Left ventricle myocardium superior (tissue), 1 donor: ENCODE data around the gene BOC. TPM values are rescaled to one million over a fixed set of nuclear protein-coding genes. Genes with fewer than 3 reads are reported as not detected.

Source experiments
- ATAC-seq: fragments of 200-7000 bp; cut with Tn5 transposase; one replicate; pipeline ENCODE4 v1.9.1; 2020; ENCODE audit warnings: mild to moderate bottlenecking, moderate library complexity
- DNase-seq: peaks from one replicate; pipeline ENCODE4 v3.0.0-alpha.2; 2020
- intact Hi-C: fragments of 100-400 bp; cut with micrococcal nuclease; formaldehyde crosslinking; loops from one replicate; pipeline ENCODE4 v1.11.0; 2022
- total RNA-seq: library from RNA; stranded (reverse); fragmentation: NEBNext Ultra II Directional; extraction: Animal tissue kit (Norgen Biotek cat#: 25700); gene quantifications from one replicate; pipeline ENCODE4 v1.2.1, GENCODE V29; 2021
- donor health status: DM: no; HTN: yes; CAD: no; lungs with severe emphysema.

The BOC gene
- total RNA-seq, 1 donor from 2014 or later: 5.5 TPM

DNA sequence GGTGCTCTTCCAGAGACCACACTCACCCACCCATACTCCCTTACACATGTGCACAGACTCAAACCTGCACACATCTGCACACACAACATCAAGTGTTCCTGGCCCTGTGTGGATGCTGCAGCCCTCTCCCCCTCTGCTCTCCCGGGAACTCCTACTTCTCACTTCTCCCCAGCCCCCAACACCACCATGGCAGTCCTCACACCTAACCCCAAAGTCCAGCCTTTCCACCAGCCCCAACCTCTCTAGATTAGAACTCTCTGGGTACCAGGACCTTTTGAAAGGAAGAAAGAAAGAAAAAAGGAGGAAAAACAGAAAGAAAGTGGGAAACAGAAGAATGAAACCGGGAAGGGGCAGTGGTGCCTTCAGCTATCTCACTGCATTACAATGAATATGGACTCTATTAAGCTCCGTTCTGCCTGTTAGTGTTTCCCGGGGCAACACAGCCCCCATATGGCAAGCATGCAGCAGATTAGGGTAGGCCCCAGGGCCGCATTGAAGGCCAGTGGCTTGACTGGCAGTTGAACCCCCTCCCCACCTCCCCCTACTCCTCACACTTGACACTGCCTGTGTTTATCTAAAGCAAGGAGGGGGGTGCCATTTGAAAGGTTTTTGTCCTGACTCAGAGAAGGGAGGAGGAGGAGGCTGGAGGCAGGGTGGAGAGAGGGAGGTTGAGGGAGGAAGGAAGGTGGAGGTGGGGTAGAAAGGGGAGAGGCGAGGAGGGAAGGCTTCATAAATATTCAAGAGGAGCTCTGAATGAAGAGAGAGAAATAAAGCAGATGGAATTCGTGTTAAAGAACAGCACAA is 30.1 kb downstream of the BOC start:
- DNase-seq: no peak
- intact Hi-C loops: no loop called here
- ATAC-seq: no peak

DNA sequence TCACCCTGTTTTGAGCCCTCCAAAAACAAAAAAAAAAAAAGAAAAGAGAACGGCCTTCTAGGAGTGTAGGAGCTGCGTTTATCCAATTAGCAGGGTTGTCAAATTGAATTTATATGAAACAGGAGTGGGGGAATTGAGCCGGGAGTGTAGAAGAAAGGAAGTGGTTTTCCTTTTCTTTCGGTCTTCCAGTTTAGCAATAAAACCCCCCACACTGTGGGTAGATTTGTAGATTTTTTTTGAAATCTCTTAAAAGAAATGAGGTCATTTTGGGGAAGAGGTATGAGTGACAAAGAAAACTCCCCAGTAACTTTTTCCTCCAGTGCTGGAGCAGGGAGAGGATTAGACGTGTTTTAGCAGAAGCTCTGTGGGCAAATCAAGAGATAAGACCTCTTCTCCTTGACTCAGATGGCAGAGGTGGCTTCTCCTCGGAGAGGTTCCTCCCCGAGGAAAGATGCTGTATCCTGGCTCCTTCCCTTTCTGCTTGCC is 30.8 kb downstream of the BOC start:
- intact Hi-C loops: no loop called here
- DNase-seq (no peak), ATAC-seq (no peak)

DNA sequence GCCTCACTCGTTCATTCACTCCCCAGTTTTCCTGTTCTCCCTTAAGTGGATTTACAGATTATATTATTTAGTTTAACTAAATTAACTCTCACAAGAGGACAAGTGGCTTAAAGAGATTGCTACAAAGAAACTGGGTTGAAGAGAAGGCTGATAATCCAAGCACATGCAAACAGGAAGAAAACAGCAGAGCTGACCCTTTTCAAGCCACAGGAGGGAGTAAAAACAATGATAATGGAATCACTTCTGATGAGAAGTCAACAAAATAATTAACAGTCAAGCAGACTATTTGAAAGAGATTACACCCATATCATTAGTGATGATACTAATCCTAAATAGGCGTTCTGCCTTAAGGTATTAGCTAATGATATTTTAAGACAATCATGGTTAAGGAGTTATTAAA is 31.7 kb downstream of the BOC start:
- ATAC-seq (no peak), DNase-seq (no peak)
- intact Hi-C loops: no loop called here

DNA sequence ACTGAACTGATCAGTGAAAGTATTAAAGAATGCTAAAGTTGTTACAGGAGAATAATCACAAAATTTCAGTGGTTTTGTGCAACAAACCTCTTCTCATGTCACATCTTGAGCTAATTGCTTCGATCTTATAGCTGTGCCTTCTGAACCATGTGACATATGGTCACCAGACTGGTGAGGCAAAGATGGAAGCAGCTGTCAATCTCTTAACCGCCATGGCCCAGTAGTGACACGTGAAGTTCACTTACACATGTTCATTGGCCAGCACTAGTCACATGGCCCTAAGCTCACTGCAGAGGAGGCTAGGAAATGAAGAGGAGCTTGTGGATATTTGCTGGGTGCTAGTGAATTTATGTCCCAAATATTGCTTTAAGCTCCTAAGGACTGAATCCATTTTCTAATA is 32.5 kb downstream of the BOC start:
- ATAC-seq (no peak), DNase-seq (no peak)
- intact Hi-C loops: no loop called here

DNA sequence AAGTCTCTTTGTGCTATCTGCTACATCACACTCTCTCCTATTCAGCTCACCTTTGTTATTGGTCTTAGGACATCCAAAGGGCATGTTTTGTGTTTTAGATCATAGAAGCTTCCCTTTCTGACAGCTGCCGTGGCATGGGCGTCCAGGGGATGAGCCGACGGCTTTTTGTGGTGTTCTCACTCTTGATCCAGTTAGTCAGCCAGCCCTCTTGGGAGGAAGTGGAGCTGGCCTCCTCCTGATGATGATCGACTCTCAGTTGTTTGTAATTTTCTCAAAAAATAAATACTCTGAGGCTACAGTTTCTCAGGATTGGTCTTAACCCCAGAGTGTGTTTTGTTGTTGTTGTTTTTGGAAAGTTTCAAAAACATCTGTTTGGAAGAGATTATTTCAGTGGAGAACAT is 34.4 kb downstream of the BOC start:
- ATAC-seq (peak; percentile 75), DNase-seq (peak; percentile 62)
- intact Hi-C loops: no loop called here

DNA sequence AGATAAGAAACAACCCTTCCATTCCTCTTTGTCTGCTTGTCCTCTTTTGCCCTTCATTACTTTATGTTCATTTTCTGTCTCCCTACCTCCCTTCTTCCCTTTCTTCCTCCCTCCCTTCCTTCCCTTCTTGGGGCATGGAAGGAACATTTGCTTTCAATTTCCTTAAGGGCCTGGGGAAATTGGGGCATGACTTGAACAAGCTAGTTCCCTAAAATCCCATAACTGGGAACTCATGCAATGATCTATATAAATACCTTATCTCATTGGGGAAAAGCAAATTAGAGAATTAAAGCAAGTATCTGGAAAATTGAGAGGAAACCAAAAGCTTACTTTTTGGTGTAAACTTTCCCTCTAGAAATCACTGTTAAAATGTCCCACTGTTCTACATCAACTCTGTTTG is 35.7 kb downstream of the BOC start:
- DNase-seq: no peak
- ATAC-seq: no peak
- intact Hi-C loops: no loop called here

DNA sequence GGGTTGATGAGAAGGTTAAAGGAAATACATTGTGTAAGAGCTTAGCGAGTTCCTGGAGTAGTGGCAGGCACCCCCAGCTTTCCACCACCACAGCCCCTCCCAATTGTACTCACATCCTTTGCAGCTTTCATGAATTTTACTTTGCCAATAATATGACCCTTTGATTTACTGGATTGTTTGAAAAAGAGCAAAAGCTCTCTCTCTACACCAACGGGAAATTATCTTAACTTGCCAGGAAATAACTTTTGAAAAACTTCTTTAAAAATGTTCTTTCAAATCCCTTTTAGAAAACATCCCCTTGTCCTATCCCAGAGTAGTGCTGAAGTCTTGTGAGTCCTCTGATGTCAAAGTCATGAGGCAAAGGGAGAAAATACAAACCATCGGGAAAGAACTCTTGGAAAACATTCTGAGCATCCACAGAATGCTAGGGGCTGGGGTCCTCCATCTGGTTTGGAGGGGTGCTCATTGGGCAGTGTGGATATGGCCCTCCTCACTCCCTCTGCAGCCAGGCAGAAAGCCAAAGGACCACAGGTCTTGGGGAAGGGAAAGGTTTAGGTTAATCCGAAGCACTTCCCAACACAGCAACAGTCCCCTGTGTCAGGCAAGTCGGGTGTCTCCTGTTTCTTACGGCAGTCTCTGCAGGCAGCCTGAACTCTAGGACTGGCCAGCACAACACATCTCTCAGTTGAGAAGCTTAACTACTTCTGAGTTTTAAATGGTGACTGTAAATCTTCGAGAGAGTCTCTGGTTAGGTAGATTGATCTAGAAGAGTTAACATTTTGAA is 36.5 kb downstream of the BOC start:
- intact Hi-C loops: no loop called here
- DNase-seq (no peak), ATAC-seq (peak; percentile 59)

DNA sequence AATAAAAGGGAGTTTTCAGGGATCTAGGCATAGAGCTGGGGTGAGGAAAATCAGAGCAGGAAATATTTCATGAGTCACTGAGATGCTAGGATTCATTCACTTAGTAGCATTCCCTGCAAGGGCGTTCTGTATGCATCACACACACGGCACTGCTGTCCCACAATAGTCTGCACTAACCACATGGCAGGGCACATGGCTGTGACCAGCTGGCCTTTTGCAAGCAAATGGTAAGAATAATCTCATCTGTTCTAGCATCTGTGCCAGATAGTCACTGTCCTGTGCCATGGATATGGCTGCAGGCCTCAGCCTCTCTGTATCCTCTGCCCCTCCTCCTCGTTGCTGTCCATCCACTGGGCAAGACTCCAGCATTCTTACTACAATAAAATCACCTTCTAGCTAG is 37.8 kb downstream of the BOC start:
- ATAC-seq: peak; percentile 7
- intact Hi-C loops: no loop called here
- no peak for DNase-seq

DNA sequence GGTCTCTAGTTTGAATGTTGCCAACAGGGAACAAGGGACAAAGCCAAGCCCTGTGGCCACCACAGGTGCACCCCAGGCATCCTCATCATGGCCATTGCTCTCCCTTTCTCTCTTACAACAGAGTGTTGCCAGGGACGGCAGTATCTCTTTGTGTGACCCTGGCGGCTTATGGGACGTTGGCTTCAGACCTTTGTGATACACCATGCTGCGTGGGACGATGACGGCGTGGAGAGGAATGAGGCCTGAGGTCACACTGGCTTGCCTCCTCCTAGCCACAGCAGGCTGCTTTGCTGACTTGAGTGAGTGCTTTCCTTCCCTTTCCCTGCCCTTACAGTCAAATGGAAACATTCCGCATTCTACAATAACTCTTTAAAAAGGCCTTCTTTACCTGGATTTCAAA is 38.2 kb downstream of the BOC start:
- intact Hi-C loops: no loop called here
- ATAC-seq: no peak
- DNase-seq: no peak

DNA sequence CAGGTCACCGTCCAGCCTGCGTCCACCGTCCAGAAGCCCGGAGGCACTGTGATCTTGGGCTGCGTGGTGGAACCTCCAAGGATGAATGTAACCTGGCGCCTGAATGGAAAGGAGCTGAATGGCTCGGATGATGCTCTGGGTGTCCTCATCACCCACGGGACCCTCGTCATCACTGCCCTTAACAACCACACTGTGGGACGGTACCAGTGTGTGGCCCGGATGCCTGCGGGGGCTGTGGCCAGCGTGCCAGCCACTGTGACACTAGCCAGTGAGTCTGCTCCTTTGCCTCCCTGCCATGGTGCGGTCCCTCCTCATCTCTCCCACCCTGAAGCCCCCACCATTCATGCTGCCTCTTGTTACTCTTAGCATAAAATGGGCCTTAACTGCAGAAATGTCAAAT is 39.2 kb downstream of the BOC start:
- no peak for DNase-seq
- intact Hi-C loops: no loop called here
- no peak for ATAC-seq

DNA sequence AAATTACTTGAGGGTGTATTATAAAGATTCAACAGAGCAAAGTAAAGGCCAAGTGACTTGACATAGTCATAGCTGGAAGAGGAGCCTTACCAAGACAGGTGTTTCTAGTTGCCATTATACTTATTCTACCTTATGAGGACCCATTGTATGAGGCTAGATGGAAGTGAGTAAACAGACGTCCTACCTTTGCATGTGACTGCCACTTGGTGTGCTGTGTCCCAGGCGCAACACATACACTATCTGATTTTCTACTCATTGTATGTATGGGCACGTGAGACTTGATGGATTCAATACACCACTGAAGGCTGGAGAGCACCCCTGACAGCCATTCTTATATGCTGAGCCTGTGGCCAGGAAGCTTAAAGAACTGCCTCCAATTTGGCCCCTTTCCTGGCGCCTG is 40.5 kb downstream of the BOC start:
- ATAC-seq: no peak
- DNase-seq: no peak
- intact Hi-C loops: no loop called here

DNA sequence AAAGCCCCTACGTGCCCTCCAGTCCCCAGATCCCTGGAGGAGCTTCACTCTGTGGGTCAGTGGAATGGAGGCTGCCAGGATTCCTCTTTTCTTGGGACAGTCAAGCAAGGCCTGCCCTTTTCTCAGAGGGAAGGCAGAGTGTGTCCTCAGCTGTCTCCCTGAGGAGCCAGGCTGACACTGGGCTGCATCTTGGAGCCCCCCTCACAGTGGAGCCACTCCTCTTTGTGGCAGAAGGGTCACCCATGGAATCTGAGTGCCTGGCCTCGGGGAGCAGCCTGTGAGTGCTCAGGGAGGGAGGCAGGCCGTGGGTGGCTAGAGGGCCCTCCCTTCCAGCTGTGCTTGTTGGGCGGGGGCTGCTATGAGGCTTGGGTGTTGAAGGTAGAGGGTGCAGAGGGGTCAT is 41.2 kb downstream of the BOC start:
- intact Hi-C loops: no loop called here
- no peak for DNase-seq
- no peak for ATAC-seq

DNA sequence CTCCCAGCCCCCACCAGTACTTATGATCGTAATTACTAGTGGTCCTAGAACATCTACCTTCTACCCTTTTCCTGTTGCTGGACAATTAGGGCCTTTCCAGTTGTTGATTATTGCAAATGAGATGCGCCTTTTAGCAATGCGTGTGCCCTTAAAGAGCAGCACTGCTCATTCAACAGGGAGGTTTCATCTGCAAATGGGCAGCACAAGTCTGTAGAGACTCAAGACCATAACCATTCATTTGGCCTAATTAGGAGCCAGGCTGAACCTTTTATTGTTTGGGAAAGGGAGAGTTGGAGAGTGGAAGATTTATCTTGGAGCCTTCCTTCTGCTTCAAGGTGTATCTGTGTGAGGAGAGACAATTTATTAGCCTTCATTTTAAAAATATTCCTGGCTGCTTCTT is 42.3 kb downstream of the BOC start:
- intact Hi-C loops: no loop called here
- DNase-seq: no peak
- no peak for ATAC-seq

DNA sequence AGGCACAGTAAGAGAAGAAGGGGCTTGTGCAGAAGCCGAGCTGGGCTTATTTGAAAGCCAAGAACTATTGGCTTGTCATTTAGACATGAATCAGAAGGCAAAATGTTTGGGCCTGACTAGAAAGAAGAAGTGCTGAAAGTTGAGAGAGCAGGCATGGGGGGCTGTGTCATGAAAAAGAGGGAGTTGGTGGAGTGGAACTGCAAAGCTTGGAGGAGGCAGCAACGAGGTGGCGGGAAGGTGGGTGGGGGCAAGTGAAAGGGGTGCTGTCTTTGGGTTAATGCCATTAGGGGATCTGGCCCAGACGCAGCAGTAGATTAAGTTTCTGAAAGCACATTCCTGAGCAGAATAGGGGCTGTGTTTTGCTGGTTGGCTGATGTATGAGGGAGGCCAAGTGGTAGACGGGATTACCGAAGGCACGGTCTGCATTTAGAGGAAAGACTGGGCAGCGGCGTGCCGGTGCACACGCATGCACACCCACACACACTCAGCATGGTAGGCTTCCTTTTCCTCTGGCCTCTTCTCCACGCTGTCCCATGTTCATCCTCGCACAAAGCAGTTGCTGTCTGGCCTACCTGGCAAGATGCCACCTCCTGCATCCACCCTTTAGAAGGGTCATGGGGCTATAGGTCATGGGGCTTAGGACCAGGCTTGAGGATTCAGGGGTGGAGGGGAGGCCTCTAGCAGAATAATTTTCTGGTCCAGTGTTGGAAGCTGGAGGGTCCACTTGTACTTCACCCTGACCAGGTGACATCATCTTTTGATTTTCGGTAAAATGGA is 43.0 kb downstream of the BOC start:
- ATAC-seq (peak; percentile 64), DNase-seq (no peak)
- intact Hi-C loops: no loop called here

DNA sequence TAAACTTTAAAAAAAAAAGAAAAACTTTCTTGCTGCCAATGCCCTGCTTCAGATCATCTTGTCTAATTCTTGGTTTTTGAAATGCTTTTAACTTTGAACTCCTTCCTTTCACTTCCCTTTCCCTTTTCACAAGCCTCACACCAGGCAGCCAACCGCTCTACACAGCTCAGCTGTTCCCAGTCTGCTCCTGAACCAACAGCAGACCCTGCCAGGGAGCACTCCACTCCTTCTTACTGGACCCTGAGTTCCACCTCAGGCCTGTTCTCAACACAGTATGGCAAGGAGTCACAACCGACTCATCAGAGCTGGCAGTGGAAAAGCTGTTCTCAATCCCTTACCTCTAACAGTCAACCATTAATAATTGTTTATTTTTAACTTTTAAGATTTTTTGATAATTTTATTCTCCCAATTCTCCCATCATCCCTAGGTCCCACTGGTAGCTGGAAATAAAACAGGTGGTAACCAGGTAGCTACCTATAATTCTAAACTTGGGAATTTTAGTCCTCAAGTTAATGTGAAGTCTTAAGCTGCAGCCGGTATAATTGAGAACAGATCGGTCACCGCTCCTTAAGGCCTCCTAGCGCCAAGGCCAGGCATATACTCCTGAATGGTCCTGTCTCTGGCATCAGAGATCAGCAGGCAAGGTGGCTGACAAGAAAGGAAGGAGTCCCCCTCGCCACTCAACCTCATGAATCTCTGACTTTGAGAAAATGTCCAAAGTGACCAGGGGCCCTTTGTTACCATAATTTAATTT is 43.9 kb downstream of the BOC start:
- no peak for DNase-seq
- peak; percentile 49 for ATAC-seq
- intact Hi-C loops: no loop called here

DNA sequence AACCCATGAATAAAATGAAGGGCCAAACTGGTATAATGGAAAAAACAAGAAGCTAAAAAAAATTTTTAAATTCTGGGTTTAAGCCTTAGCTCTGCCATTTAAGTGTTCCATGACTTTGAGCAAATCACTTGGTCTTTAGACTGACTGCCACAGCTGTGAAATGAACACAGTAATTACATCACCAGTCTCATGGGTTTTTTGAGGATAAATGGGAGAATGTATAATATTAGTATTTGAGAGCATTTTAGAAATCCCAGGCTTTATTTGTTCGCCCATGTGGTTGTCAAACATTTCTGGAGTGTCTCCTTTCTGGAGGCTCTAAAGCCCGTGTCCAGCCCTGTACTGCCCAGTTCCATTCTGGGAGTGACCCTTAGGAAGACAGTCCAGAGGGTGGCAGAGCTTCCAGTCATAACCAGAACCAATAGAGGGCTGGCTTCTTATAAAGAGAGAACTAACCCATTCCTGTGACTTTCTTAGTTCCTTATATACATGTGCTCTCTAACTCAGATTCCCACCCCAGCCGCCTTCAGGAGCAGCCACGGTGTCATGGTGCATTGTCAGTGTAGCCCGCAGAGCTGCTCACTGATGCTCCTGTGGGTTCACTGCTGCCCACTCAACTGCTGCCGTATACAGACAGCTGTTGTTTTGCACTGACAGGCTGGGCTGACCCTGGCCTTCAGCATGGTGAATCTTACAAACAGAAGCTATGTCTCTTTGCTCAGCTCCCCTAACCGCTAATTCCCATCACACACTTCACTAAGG is 44.7 kb downstream of the BOC start:
- no peak for ATAC-seq
- intact Hi-C loops: no loop called here
- no peak for DNase-seq

DNA sequence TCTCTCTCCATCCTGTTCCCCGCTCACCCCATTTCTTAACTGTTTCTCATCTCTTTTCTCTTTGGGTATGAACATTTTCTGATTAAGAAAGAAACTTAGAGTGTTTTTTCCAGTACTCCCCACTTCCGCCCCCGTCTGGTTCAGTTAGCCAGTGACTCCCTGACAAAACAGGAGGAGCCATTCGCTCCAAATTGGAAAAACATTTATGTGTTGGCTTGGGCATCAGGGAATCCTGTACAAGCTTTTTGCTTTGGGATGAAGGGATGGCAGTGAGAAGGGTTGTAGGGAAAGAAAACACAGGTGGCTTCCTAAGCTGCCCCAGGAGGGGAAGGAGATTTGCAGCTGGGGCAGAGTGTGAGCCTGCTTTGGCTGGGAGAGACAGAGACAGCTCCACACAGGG is 47.0 kb downstream of the BOC start:
- intact Hi-C loops: no loop called here
- DNase-seq (no peak), ATAC-seq (no peak)

DNA sequence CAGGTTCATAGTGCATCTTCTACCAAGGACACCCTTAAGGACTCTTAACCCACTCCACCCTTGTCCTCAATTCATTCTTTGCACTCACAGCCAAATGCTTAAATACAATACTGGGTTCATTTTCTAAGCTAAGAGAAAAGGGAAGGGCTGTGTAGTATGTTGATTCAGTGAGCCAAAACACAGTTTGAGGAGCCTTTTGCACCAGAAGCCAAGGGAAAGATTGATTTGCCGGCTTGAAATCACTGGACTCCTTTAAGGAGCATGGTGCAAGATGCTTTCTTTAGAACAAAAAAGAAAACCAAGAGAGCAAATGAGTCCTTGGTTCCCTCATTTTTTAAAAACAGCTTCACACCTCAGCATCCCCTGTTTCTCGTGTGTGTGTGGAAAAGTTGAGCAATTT is 47.8 kb downstream of the BOC start:
- intact Hi-C loops: no loop called here
- no peak for ATAC-seq

More for the DNA sequence above, 47.8 kb downstream of the BOC start:
- no peak for DNase-seq
